Measurements from ENCODE around the gene ACP4.

Gene ACP4

GRCh38 chr19:50826492-50827240 lies 36.5 kb downstream of the ACP4 start:
- no peak for TF ChIP-seq CTCF (conservative IDR thresholded peaks at IDR 0.05)
- H3K27ac ChIP-seq: no peak overlapping the region

- no peak overlapping the region for H3K27ac ChIP-seq
- TF ChIP-seq CTCF (conservative IDR thresholded peaks at IDR 0.05): no peak
Observed at GRCh38 chr19:50827476-50827875, 37.3 kb downstream of the ACP4 start.

GRCh38 chr19:50829801-50830200 lies 39.6 kb downstream of the ACP4 start:
- TF ChIP-seq CTCF (conservative IDR thresholded peaks at IDR 0.05): no peak

GRCh38 chr19:50830266-50831025 lies 40.2 kb downstream of the ACP4 start:
- H3K27ac ChIP-seq: no peak overlapping the region
- TF ChIP-seq CTCF (conservative IDR thresholded peaks at IDR 0.05): no peak

More at GRCh38 chr19:50829801-50830200, 39.6 kb downstream of the ACP4 start:
- no peak overlapping the region for H3K27ac ChIP-seq

- H3K27ac ChIP-seq: no peak overlapping the region
- TF ChIP-seq CTCF (conservative IDR thresholded peaks at IDR 0.05): no peak
Observed at GRCh38 chr19:50831026-50831396, 40.8 kb downstream of the ACP4 start.

GRCh38 chr19:50832666-50833065 lies 42.5 kb downstream of the ACP4 start:
- TF ChIP-seq CTCF (conservative IDR thresholded peaks at IDR 0.05): no peak
- no peak overlapping the region for H3K27ac ChIP-seq

GRCh38 chr19:50833117-50833801 lies 43.0 kb downstream of the ACP4 start, which contains the start of gene KLK15:
TSS of gene KLK15 (minus strand) at chr19:50833574. CDS start at chr19:50831492, 2,082 bp downstream.
- no peak for TF ChIP-seq CTCF (conservative IDR thresholded peaks at IDR 0.05)
- H3K27ac ChIP-seq: peak within 1 kb of the TSS; percentile 100
